HL-60 (cell line): Measurements from ENCODE around the gene CHRM5.

Source experiments
- GABPA ChIP-seq: IDR thresholded peaks from 2 replicates; pipeline ENCODE4 v1.6.1; 2012; ENCODE audit warnings: low read depth
- POLR2AphosphoS5 ChIP-seq: IDR thresholded peaks from 2 replicates; pipeline ENCODE4 v1.6.1; 2012; ENCODE audit warnings: low read depth
- SPI1 ChIP-seq: IDR thresholded peaks from 2 replicates; pipeline ENCODE4 v1.6.1; 2012; ENCODE audit warnings: low read depth, mild to moderate bottlenecking, borderline replicate concordance
- TF ChIP-seq, protein P1 (sequence below): IDR thresholded peaks from one replicate; pipeline ENCODE4 v1.5.1; 2011; ENCODE audit warnings: low read length, control low read depth, inconsistent platforms; ENCODE audit not compliant: insufficient read depth
- TF ChIP-seq, protein P2 (sequence below): IDR thresholded peaks from 2 replicates; pipeline ENCODE4 v1.6.1; 2012; ENCODE audit warnings: low read depth; ENCODE audit not compliant: insufficient replicate concordance

- TF ChIP-seq, protein P1, sequence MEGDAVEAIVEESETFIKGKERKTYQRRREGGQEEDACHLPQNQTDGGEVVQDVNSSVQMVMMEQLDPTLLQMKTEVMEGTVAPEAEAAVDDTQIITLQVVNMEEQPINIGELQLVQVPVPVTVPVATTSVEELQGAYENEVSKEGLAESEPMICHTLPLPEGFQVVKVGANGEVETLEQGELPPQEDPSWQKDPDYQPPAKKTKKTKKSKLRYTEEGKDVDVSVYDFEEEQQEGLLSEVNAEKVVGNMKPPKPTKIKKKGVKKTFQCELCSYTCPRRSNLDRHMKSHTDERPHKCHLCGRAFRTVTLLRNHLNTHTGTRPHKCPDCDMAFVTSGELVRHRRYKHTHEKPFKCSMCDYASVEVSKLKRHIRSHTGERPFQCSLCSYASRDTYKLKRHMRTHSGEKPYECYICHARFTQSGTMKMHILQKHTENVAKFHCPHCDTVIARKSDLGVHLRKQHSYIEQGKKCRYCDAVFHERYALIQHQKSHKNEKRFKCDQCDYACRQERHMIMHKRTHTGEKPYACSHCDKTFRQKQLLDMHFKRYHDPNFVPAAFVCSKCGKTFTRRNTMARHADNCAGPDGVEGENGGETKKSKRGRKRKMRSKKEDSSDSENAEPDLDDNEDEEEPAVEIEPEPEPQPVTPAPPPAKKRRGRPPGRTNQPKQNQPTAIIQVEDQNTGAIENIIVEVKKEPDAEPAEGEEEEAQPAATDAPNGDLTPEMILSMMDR, result no peak
- TF ChIP-seq GABPA (no peak), POLR2AphosphoS5 (no peak), SPI1 (no peak)
- TF ChIP-seq, protein P2, sequence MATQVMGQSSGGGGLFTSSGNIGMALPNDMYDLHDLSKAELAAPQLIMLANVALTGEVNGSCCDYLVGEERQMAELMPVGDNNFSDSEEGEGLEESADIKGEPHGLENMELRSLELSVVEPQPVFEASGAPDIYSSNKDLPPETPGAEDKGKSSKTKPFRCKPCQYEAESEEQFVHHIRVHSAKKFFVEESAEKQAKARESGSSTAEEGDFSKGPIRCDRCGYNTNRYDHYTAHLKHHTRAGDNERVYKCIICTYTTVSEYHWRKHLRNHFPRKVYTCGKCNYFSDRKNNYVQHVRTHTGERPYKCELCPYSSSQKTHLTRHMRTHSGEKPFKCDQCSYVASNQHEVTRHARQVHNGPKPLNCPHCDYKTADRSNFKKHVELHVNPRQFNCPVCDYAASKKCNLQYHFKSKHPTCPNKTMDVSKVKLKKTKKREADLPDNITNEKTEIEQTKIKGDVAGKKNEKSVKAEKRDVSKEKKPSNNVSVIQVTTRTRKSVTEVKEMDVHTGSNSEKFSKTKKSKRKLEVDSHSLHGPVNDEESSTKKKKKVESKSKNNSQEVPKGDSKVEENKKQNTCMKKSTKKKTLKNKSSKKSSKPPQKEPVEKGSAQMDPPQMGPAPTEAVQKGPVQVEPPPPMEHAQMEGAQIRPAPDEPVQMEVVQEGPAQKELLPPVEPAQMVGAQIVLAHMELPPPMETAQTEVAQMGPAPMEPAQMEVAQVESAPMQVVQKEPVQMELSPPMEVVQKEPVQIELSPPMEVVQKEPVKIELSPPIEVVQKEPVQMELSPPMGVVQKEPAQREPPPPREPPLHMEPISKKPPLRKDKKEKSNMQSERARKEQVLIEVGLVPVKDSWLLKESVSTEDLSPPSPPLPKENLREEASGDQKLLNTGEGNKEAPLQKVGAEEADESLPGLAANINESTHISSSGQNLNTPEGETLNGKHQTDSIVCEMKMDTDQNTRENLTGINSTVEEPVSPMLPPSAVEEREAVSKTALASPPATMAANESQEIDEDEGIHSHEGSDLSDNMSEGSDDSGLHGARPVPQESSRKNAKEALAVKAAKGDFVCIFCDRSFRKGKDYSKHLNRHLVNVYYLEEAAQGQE, result no peak
Measured at GRCh38 chr15:34085746-34086145, 117.4 kb downstream of the CHRM5 start.
